Large intestine (tissue), 3 donors: ENCODE measurements around the gene RAD51B. TPM values are rescaled to one million over a fixed set of nuclear protein-coding genes. Genes with fewer than 3 reads are reported as not detected.
"Not testable (repeated sequence)": the region's sequence is repeated elsewhere in the genome, so short reads cannot be mapped to it uniquely, and the experiment has no call there.

ENCODE experiments used
- DNase-seq, 2 donors: peaks; one replicate each; pipeline versions ENCODE4 v3.0.0 to v3.0.0-alpha.2; 2013
- H3K27ac ChIP-seq: one replicate; pipeline ENCODE4 v1.5.1; 2013; ENCODE audit warnings: low read length
- H3K27me3 ChIP-seq: 2 replicates; pipeline ENCODE4 v1.6.1; 2013; ENCODE audit warnings: low read length; ENCODE audit not compliant: control insufficient read depth, insufficient read depth
- H3K36me3 ChIP-seq: 2 replicates; pipeline ENCODE4 v1.6.1; 2013; ENCODE audit warnings: low read length; ENCODE audit not compliant: control insufficient read depth, insufficient read depth
- H3K4me1 ChIP-seq: one replicate; pipeline ENCODE4 v1.6.1; 2013; ENCODE audit warnings: low read length; ENCODE audit not compliant: control insufficient read depth, insufficient read depth
- H3K4me3 ChIP-seq: one replicate; pipeline ENCODE4 v1.5.1; 2013; ENCODE audit warnings: low read length
- H3K9me3 ChIP-seq: one replicate; pipeline ENCODE4 v1.6.1; 2013; ENCODE audit warnings: mild to moderate bottlenecking, low read depth, low read length, moderate library complexity; ENCODE audit not compliant: control insufficient read depth
- whole genome bisulfite sequencing: methylation state at CpG from one replicate; pipeline ENCODE4 v1.1.5; 2013; ENCODE audit warnings: low lambda C conversion rate; ENCODE audit not compliant: insufficient coverage; 5-methylcytosine and 5-hydroxymethylcytosine counted together
- polyA plus RNA-seq: library from polyadenylated mRNA; unstranded; fragments of 120-200 nt; gene quantifications from one replicate; pipeline ENCODE4 v1.2.1, GENCODE V29; 2013

Gene RAD51B
- polyA plus RNA-seq, 1 donor: 6.4 TPM

GRCh38 chr14:67978749-67979148, 159.2 kb downstream of the RAD51B start:
- no peak overlapping the region for H3K27ac ChIP-seq

GRCh38 chr14:67982711-67983608, 163.4 kb downstream of the RAD51B start:
- no peak overlapping the region for H3K4me3 ChIP-seq
- no CpG with 5 or more reads among the region's 3 CpGs for WGBS
- no peaks in the 10 kb centered on the region for H3K36me3 ChIP-seq
- H3K27me3 ChIP-seq: no peaks in the 10 kb centered on the region
- no peak overlapping the region for H3K27ac ChIP-seq
- DNase-seq: no peak
- H3K9me3 ChIP-seq: no peaks in the 10 kb centered on the region
- no peaks in the 10 kb centered on the region for H3K4me1 ChIP-seq

More at GRCh38 chr14:67978749-67979148, 159.2 kb downstream of the RAD51B start:
- H3K36me3 ChIP-seq: no peaks in the 10 kb centered on the region
- H3K27me3 ChIP-seq: no peaks in the 10 kb centered on the region
- DNase-seq: no peak
- H3K4me3 ChIP-seq: no peak overlapping the region
- H3K9me3 ChIP-seq: no peaks in the 10 kb centered on the region
- H3K4me1 ChIP-seq: no peaks in the 10 kb centered on the region

GRCh38 chr14:67984274-67984673, 164.7 kb downstream of the RAD51B start:
- H3K4me3 ChIP-seq: no peak overlapping the region
- no peaks in the 10 kb centered on the region for H3K4me1 ChIP-seq
- no peaks in the 10 kb centered on the region for H3K9me3 ChIP-seq
- no peak overlapping the region for H3K27ac ChIP-seq
- no peak for DNase-seq
- H3K36me3 ChIP-seq: no peaks in the 10 kb centered on the region
- no peaks in the 10 kb centered on the region for H3K27me3 ChIP-seq

GRCh38 chr14:67986131-67986841, 166.7 kb downstream of the RAD51B start:
- 88% methylated on average over 1 of the region's 6 CpGs for WGBS
- Histone ChIP-seq H3K27me3 (no peaks in the 10 kb centered on the region), H3K27ac (no peak overlapping the region)

GRCh38 chr14:67987606-67988005, 168.0 kb downstream of the RAD51B start:
- Histone ChIP-seq H3K9me3 (no peaks in the 10 kb centered on the region), H3K36me3 (no peaks in the 10 kb centered on the region), H3K4me1 (no peaks in the 10 kb centered on the region), H3K27me3 (no peaks in the 10 kb centered on the region), H3K4me3 (no peak overlapping the region), H3K27ac (peak overlapping the region; percentile 10)
- DNase-seq: peak in 1 of 2 donors; percentile 29
- WGBS: 60% methylated on average over 1 of the region's 5 CpGs

More at GRCh38 chr14:67986131-67986841, 166.7 kb downstream of the RAD51B start:
- no peak for DNase-seq
- Histone ChIP-seq H3K4me1 (no peaks in the 10 kb centered on the region), H3K9me3 (no peaks in the 10 kb centered on the region), H3K36me3 (no peaks in the 10 kb centered on the region), H3K4me3 (no peak overlapping the region)

GRCh38 chr14:67988210-67988609, 168.6 kb downstream of the RAD51B start:
- not testable (repeated sequence) for H3K4me3 ChIP-seq, DNase-seq, H3K36me3 ChIP-seq, H3K4me1 ChIP-seq, H3K27me3 ChIP-seq, H3K9me3 ChIP-seq
- no CpG with 5 or more reads among the region's 7 CpGs for WGBS
- peak overlapping the region; percentile 10 for H3K27ac ChIP-seq

GRCh38 chr14:67990576-67990975, 171.0 kb downstream of the RAD51B start:
- Histone ChIP-seq H3K4me1 (no peaks in the 10 kb centered on the region), H3K36me3 (no peaks in the 10 kb centered on the region), H3K27me3 (no peaks in the 10 kb centered on the region), H3K27ac (no peak overlapping the region), H3K4me3 (no peak overlapping the region), H3K9me3 (no peaks in the 10 kb centered on the region)
- WGBS: 13% methylated on average over 1 of the region's 3 CpGs
- DNase-seq: no peak

GRCh38 chr14:67994531-67994930, 175.0 kb downstream of the RAD51B start:
- Histone ChIP-seq H3K27me3 (no peaks in the 10 kb centered on the region), H3K27ac (no peak overlapping the region), H3K9me3 (no peaks in the 10 kb centered on the region), H3K4me3 (no peak overlapping the region), H3K36me3 (no peaks in the 10 kb centered on the region), H3K4me1 (no peaks in the 10 kb centered on the region)
- DNase-seq: no peak

- no peaks in the 10 kb centered on the region for H3K27me3 ChIP-seq
- no peak overlapping the region for H3K4me3 ChIP-seq
- DNase-seq: no peak
- no peak overlapping the region for H3K27ac ChIP-seq
- H3K9me3 ChIP-seq: no peaks in the 10 kb centered on the region
- WGBS: 100% methylated on average over 1 of the region's 4 CpGs
- H3K36me3 ChIP-seq: no peaks in the 10 kb centered on the region
- H3K4me1 ChIP-seq: peaks cover 3% of the 10 kb centered on the region
Measured at GRCh38 chr14:67996235-67996634, 176.7 kb downstream of the RAD51B start.

- H3K27me3 ChIP-seq: no peaks in the 10 kb centered on the region
- H3K36me3 ChIP-seq: no peaks in the 10 kb centered on the region
- H3K4me1 ChIP-seq: peaks cover 3% of the 10 kb centered on the region
- H3K4me3 ChIP-seq: no peak overlapping the region
- DNase-seq: peak in 1 of 2 donors; percentile 18
- WGBS: no CpG with 5 or more reads among the region's 1 CpG
- H3K27ac ChIP-seq: peak overlapping the region; percentile 56
- H3K9me3 ChIP-seq: peaks cover 3% of the 10 kb centered on the region
Measured at GRCh38 chr14:67998834-67999233, 179.3 kb downstream of the RAD51B start.
